ENCODE data around the gene ADGRG1.

DNA sequence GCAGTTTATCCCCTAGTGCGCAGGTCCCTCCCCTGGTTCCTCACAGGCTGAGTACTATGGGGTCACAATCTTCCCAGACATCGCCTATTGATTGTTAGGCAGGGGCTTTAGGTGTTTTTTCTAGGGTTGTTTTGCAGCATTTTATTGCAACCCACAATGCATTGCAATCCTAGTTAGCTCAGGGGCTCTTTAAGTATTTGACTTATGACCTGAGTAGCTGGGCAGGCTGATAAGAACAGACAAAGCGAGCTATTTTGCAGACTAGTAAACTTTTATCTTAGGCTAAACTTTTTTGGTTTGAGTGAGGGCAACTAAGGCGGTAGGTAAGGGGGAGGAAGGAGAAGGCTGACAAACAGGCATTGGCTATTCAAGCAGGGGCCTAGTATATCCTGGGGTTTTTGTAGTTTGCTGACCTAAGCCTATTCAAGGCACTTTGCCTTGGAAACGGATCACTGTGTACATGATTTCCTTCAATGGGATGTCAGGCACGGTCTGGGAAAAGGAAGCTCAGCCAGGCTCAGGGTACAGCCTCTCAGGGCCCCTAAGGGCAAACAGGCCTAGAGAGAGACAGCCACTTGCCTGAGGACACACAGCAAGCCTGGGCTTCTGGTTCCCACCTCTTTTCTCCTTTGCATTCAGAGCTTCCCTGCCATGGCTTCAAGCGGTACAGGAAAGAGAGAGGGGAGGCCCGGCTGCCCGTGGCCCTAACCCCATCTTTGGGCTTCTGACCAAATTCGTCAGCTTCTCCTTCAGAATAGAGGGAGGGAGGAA, 72.5 kb downstream of the ADGRG1 start:
- TF ChIP-seq, protein P1, sequence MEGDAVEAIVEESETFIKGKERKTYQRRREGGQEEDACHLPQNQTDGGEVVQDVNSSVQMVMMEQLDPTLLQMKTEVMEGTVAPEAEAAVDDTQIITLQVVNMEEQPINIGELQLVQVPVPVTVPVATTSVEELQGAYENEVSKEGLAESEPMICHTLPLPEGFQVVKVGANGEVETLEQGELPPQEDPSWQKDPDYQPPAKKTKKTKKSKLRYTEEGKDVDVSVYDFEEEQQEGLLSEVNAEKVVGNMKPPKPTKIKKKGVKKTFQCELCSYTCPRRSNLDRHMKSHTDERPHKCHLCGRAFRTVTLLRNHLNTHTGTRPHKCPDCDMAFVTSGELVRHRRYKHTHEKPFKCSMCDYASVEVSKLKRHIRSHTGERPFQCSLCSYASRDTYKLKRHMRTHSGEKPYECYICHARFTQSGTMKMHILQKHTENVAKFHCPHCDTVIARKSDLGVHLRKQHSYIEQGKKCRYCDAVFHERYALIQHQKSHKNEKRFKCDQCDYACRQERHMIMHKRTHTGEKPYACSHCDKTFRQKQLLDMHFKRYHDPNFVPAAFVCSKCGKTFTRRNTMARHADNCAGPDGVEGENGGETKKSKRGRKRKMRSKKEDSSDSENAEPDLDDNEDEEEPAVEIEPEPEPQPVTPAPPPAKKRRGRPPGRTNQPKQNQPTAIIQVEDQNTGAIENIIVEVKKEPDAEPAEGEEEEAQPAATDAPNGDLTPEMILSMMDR (IDR thresholded peaks at IDR 0.05): no peak
- no peak for TF ChIP-seq POLR2A (IDR thresholded peaks at IDR 0.05)

Measured in uterus (tissue), 2 donors.